ENCODE data around the gene GFPT1.

GRCh38 chr2:69397234-69397633, 10.2 kb upstream of the GFPT1 start:
- TF ChIP-seq CTCF (IDR thresholded peaks at IDR 0.05; ENCODE audit: low read depth, low read length) (no peak), POLR2A (IDR thresholded peaks at IDR 0.05; ENCODE audit: extremely low read depth, insufficient read length) (no peak)

All from NB4 (cell line).